SH-SY5Y (cell line): ENCODE results near the gene PALD1.

Experiments used
- GATA2 ChIP-seq: IDR thresholded peaks from 2 replicates; pipeline ENCODE4 v1.6.1; 2011; ENCODE audit warnings: mild to moderate bottlenecking, low read depth, low read length
- GATA3 ChIP-seq: IDR thresholded peaks from 2 replicates; pipeline ENCODE4 v1.6.1; 2011; ENCODE audit warnings: low read depth, mild to moderate bottlenecking, low read length, moderate library complexity

The PALD1 gene

GRCh38 chr10:70565556-70566514, 87.3 kb downstream of the PALD1 start:
- TF ChIP-seq GATA2 (no peak), GATA3 (no peak)

- TF ChIP-seq GATA3 (no peak), GATA2 (no peak)
These were observed 88.1 kb downstream of the PALD1 start for GRCh38 chr10:70566515-70567290.

GRCh38 chr10:70567603-70568002, 89.0 kb downstream of the PALD1 start:
- TF ChIP-seq GATA2 (no peak), GATA3 (no peak)

GRCh38 chr10:70568113-70568512, 89.5 kb downstream of the PALD1 start:
- no peak for TF ChIP-seq GATA3
- TF ChIP-seq GATA2 = no peak

GRCh38 chr10:70568781-70569495, 90.4 kb downstream of the PALD1 start:
- TF ChIP-seq GATA3 = no peak
- TF ChIP-seq GATA2 = no peak

GRCh38 chr10:70571236-70571635, 92.7 kb downstream of the PALD1 start:
- TF ChIP-seq GATA3 (no peak), GATA2 (no peak)

GRCh38 chr10:70571636-70572439, 93.3 kb downstream of the PALD1 start:
- TF ChIP-seq GATA2 (no peak), GATA3 (no peak)

GRCh38 chr10:70573599-70574506, 95.3 kb downstream of the PALD1 start:
- TF ChIP-seq GATA2 (no peak), GATA3 (no peak)

GRCh38 chr10:70575486-70575873, 96.9 kb downstream of the PALD1 start:
- no peak for TF ChIP-seq GATA2
- no peak for TF ChIP-seq GATA3

- no peak for TF ChIP-seq GATA2
These were observed 97.6 kb downstream of the PALD1 start for GRCh38 chr10:70575874-70576802.

GRCh38 chr10:70576803-70577517, 98.4 kb downstream of the PALD1 start:
- TF ChIP-seq GATA3 (no peak), GATA2 (no peak)
